IMR-90 (cell line): ENCODE data around the gene BTN2A1. TPM values are rescaled to one million over a fixed set of nuclear protein-coding genes. Genes with fewer than 3 reads are reported as not detected.

Experiments used
- ATAC-seq: fragments of 200-7000 bp; cut with Tn5 transposase; 2 replicates; pipeline ENCODE4 v1.9.1; 2020; ENCODE audit warnings: low read depth, mild to moderate bottlenecking, moderate library complexity
- BruUV-seq: library from RNA; stranded (reverse); fragments of 400-500 nt; replicated peaks from 2 replicates; lab custom pipeline; 2021; lab: Mats Ljungman, UMichigan
- CTCF ChIA-PET: fragments of 300-600 bp; formaldehyde crosslinking; extraction: SDS; loops from one replicate; lab custom pipeline; 2021; ENCODE audit warnings: antibody characterized with exemption; lab: Yijun Ruan, JAX
- POLR2A ChIA-PET: fragments of 300-600 bp; sonication (Branson Sonifier 250); formaldehyde crosslinking; loops from one replicate; lab custom pipeline; 2022; ENCODE audit warnings: antibody characterized with exemption; ENCODE audit not compliant: unreplicated experiment; lab: Charles Lee
- DNase-seq: peaks from one replicate; pipeline ENCODE4 v3.0.0; 2013
- H2AFZ ChIP-seq: replicated peaks from 2 replicates; pipeline ENCODE3; 2013; ENCODE audit warnings: low read length, mild to moderate bottlenecking; ENCODE audit not compliant: poor library complexity
- H2AK5ac ChIP-seq: 2 replicates; pipeline ENCODE4 v1.6.1; 2013; ENCODE audit warnings: low read depth, low read length, inconsistent platforms
- H2AK9ac ChIP-seq: replicated peaks from 2 replicates; pipeline ENCODE3; 2013; ENCODE audit warnings: mild to moderate bottlenecking, low read depth, low read length, moderate library complexity; ENCODE audit not compliant: poor library complexity
- H2BK120ac ChIP-seq: 2 replicates; pipeline ENCODE4 v1.6.1; 2013; ENCODE audit warnings: low read depth, low read length, inconsistent platforms
- H2BK15ac ChIP-seq: 3 replicates; pipeline ENCODE4 v1.6.1; 2013; ENCODE audit warnings: low read depth, low read length, inconsistent platforms
- H2BK20ac ChIP-seq: 2 replicates; pipeline ENCODE4 v1.6.1; 2013; ENCODE audit warnings: low read depth, mild to moderate bottlenecking, inconsistent platforms, low read length, moderate library complexity
- H2BK5ac ChIP-seq: 2 replicates; pipeline ENCODE4 v1.6.1; 2013; ENCODE audit warnings: mild to moderate bottlenecking, low read depth, low read length, inconsistent platforms; ENCODE audit not compliant: poor library complexity, severe bottlenecking
- H3K14ac ChIP-seq: replicated peaks from 2 replicates; pipeline ENCODE4 v1.6.1; 2013; ENCODE audit warnings: low read depth, low read length, inconsistent platforms
- H3K18ac ChIP-seq: 2 replicates; pipeline ENCODE4 v1.6.1; 2013; ENCODE audit warnings: low read depth, low read length, control low read depth
- H3K23ac ChIP-seq: 2 replicates; pipeline ENCODE4 v1.6.1; 2013; ENCODE audit warnings: low read depth, low read length, inconsistent platforms
- H3K27ac ChIP-seq: 2 replicates; pipeline ENCODE4 v1.5.1; 2013; ENCODE audit warnings: mild to moderate bottlenecking, control low read depth, low read length; ENCODE audit not compliant: insufficient read depth
- H3K27me3 ChIP-seq: 2 replicates; pipeline ENCODE4 v1.6.1; 2013; ENCODE audit warnings: low read length; ENCODE audit not compliant: control insufficient read depth, insufficient read depth
- H3K36me3 ChIP-seq: 2 replicates; pipeline ENCODE4 v1.6.1; 2013; ENCODE audit warnings: low read length, mixed read lengths; ENCODE audit not compliant: control insufficient read depth, insufficient read depth
- H3K4ac ChIP-seq: 2 replicates; pipeline ENCODE4 v1.6.1; 2013; ENCODE audit warnings: low read depth, low read length, inconsistent platforms
- H3K4me1 ChIP-seq: 2 replicates; pipeline ENCODE4 v1.6.1; 2013; ENCODE audit warnings: low read length, mixed read lengths; ENCODE audit not compliant: control insufficient read depth, insufficient read depth
- H3K4me2 ChIP-seq: 2 replicates; pipeline ENCODE4 v1.6.1; 2013; ENCODE audit warnings: low read depth, mild to moderate bottlenecking, control low read depth, low read length, moderate library complexity
- H3K4me3 ChIP-seq: 2 replicates; pipeline ENCODE4 v1.5.1; 2013; ENCODE audit warnings: low read depth, mild to moderate bottlenecking, control low read depth, low read length, moderate library complexity; ENCODE audit not compliant: insufficient read depth
- H3K56ac ChIP-seq: 2 replicates; pipeline ENCODE4 v1.6.1; 2013; ENCODE audit warnings: low read length, inconsistent platforms; ENCODE audit not compliant: insufficient read depth; ENCODE audit errors: extremely low read depth
- H3K79me1 ChIP-seq, 2 experiments: 2 replicates each; pipeline ENCODE4 v1.6.1; 2013; ENCODE audit warnings: low read length in 2 of 2, inconsistent platforms in 1 of 2, low read depth in 1 of 2
- H3K9ac ChIP-seq: 2 replicates; pipeline ENCODE4 v1.6.1; 2013; ENCODE audit warnings: low read depth, low read length, control low read depth
- H3K9me1 ChIP-seq: 2 replicates; pipeline ENCODE4 v1.6.1; 2013; ENCODE audit warnings: low read length, inconsistent platforms; ENCODE audit not compliant: insufficient read depth
- H3K9me3 ChIP-seq: 2 replicates; pipeline ENCODE4 v1.6.1; 2013; ENCODE audit warnings: low read length; ENCODE audit not compliant: control insufficient read depth, insufficient read depth
- H4K20me1 ChIP-seq: 2 replicates; pipeline ENCODE4 v1.6.1; 2013; ENCODE audit warnings: low read length, inconsistent platforms; ENCODE audit not compliant: insufficient read depth
- H4K5ac ChIP-seq: 2 replicates; pipeline ENCODE4 v1.6.1; 2013; ENCODE audit warnings: mild to moderate bottlenecking, low read depth, low read length, control low read depth
- H4K8ac ChIP-seq, 2 experiments: 2 replicates each; pipeline ENCODE4 v1.6.1; 2013; ENCODE audit warnings: low read depth in 2 of 2, low read length in 2 of 2, control low read depth in 1 of 2, inconsistent platforms in 1 of 2
- H4K91ac ChIP-seq: 2 replicates; pipeline ENCODE4 v1.6.1; 2013; ENCODE audit warnings: low read depth, low read length, inconsistent platforms; ENCODE audit not compliant: insufficient read depth
- BHLHE40 ChIP-seq: fragments of 150-350 bp; IDR thresholded peaks from 2 replicates; pipeline ENCODE4 v1.6.1; 2016; ENCODE audit warnings: mild to moderate bottlenecking, low read depth, low read length
- CEBPB ChIP-seq: IDR thresholded peaks from 2 replicates; pipeline ENCODE4 v1.6.1; 2012; ENCODE audit warnings: low read depth, low read length, improper control_type of control experiment
- NFE2L2 ChIP-seq: fragments of 150-350 bp; IDR thresholded peaks from 2 replicates; pipeline ENCODE4 v1.6.1; 2016; ENCODE audit warnings: low read depth, mild to moderate bottlenecking, low read length
- POLR2A ChIP-seq: IDR thresholded peaks from 2 replicates; pipeline ENCODE4 v1.6.1; 2012; ENCODE audit warnings: mild to moderate bottlenecking, low read depth, low read length
- WGBS, 2 experiments: methylation state at CpG; one replicate each; pipeline versions ENCODE4 v1.1.5 to v1.1.7; 2013; ENCODE audit warnings: missing lambda C conversion rate in 2 of 2; ENCODE audit not compliant: insufficient read length in 1 of 2; ENCODE audit errors: extremely low coverage in 2 of 2; 5-methylcytosine and 5-hydroxymethylcytosine counted together
- dilution Hi-C: fragments of 300-500 bp; cut with HindIII; formaldehyde crosslinking; loops from one replicate; pipeline ENCODE4 v1.14.3; 2018; ENCODE audit warnings: low sequenced_read_pairs; ENCODE audit not compliant: unreplicated experiment
- in situ Hi-C: fragments of 300-500 bp; cut with MboI; formaldehyde crosslinking; loops from 3 replicates; pipeline ENCODE4 v1.14.3; 2019; ENCODE audit warnings: low sequenced_read_pairs, inconsistent platforms, mixed read lengths
- intact Hi-C: fragments of 100-400 bp; cut with micrococcal nuclease; formaldehyde crosslinking; loops from 2 replicates; pipeline ENCODE4 v1.10.0; 2022
- polyA plus RNA-seq, 3 experiments: library from polyadenylated mRNA; depleted of rRNA; stranded (reverse); fragments of >200 nt; gene quantifications; 2 replicates each; pipeline ENCODE4 v1.2.3, GENCODE V29; 2012; ENCODE audit warnings: low replicate concordance in 1 of 3
- total RNA-seq: library from RNA; depleted of rRNA; stranded (reverse); fragments of >200 nt; gene quantifications from 2 replicates; pipeline ENCODE4 v1.2.3, GENCODE V29; 2012

The BTN2A1 gene
- total and polyA plus RNA-seq, 2 of the 4 experiments (the other 2 are of a cell fraction) = 13.6 to 40.2 TPM

GRCh38 chr6:26426691-26427450 lies 30.9 kb upstream of the BTN2A1 start:
- Histone ChIP-seq H3K14ac (no peak overlapping the region), H3K9me1 (peaks cover 26% of the 10 kb centered on the region), H3K79me1 (peaks cover 18 to 62% of the 10 kb centered on the region in 2 experiments; a peak in 3 of 4 replicates), H3K56ac (no peak overlapping the region), H3K23ac (no peak overlapping the region), H2BK5ac (no peak overlapping the region), H2AFZ (no peak overlapping the region), H2AK9ac (no peak overlapping the region), H3K27ac (no peak overlapping the region), H2AK5ac (no peak overlapping the region), H2BK15ac (no peak overlapping the region), H3K9ac (no peak overlapping the region), H3K36me3 (peaks cover 46% of the 10 kb centered on the region), H3K4me3 (no peak overlapping the region), H3K9me3 (no peaks in the 10 kb centered on the region), H3K4ac (no peak overlapping the region), H2BK120ac (no peak overlapping the region), H4K91ac (no peak overlapping the region), H4K5ac (no peak overlapping the region), H4K8ac (no peak overlapping the region), H3K18ac (no peak overlapping the region), H3K4me2 (no peak overlapping the region), H2BK20ac (no peak overlapping the region), H3K4me1 (peaks cover 2% of the 10 kb centered on the region; the same call in 1 of the 2 replicates), H4K20me1 (no peaks in the 10 kb centered on the region), H3K27me3 (no peaks in the 10 kb centered on the region)
- ATAC-seq (no peak), DNase-seq (no peak)
- POLR2A ChIA-PET = interaction anchor here (0.5 kb wide), 1 partner anchor 48 kb away, joined by 5 read pairs; no protein-coding TSS in a partner anchor
- TF ChIP-seq BHLHE40 (no peak), NFE2L2 (no peak), CEBPB (no peak), POLR2A (no peak)
- WGBS, 2 experiments = 100% methylated on average over 1 of the region's 5 CpGs; no CpG with 5 or more reads in 1 of the 2 experiments
- in situ Hi-C loops = no loop called here
- no TSS peak for BruUV-seq
- intact Hi-C loops = no loop called here
- dilution Hi-C loops = no loop called here
- CTCF ChIA-PET = no interaction called here
